Measurements from ENCODE around the gene CRACR2B. TPM values are rescaled to one million over a fixed set of nuclear protein-coding genes. Genes with fewer than 3 reads are reported as not detected.

Gene CRACR2B
- total and polyA plus RNA-seq, 2 of the 13 experiments (the other 11 are each of a cell fraction or from before 2014, with no cell fraction given) = 14.9 to 21.0 TPM

GRCh38 chr11:793556-793955 lies 34.2 kb upstream of the CRACR2B start (continued):
- TF ChIP-seq, protein P1, sequence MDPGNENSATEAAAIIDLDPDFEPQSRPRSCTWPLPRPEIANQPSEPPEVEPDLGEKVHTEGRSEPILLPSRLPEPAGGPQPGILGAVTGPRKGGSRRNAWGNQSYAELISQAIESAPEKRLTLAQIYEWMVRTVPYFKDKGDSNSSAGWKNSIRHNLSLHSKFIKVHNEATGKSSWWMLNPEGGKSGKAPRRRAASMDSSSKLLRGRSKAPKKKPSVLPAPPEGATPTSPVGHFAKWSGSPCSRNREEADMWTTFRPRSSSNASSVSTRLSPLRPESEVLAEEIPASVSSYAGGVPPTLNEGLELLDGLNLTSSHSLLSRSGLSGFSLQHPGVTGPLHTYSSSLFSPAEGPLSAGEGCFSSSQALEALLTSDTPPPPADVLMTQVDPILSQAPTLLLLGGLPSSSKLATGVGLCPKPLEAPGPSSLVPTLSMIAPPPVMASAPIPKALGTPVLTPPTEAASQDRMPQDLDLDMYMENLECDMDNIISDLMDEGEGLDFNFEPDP (CRISPR knock-in tag; conservative IDR thresholded peaks at IDR 0.05) = no peak
- TF ChIP-seq PAX8 (CRISPR knock-in tag; IDR thresholded peaks at IDR 0.05; ENCODE audit: borderline replicate concordance) = no peak
- TF ChIP-seq ELF3 (CRISPR knock-in tag; IDR thresholded peaks at IDR 0.05) = no peak
- TF ChIP-seq POGZ (CRISPR knock-in tag; IDR thresholded peaks at IDR 0.05) = no peak

GRCh38 chr11:794013-794765 lies 33.5 kb upstream of the CRACR2B start:
- peaks cover 5% of the 10 kb centered on the region for H3K4me1 ChIP-seq (ENCODE audit: insufficient read depth, low read length)
- FAIRE-seq (no peak), DNase-seq (ENCODE audit: low spot score) (no peak), ATAC-seq (no peak)
- no peak overlapping the region for H3K4me3 ChIP-seq (replicated peaks in 1 of 3; ENCODE audit: insufficient read depth in 1 of 3, low read depth in 2 of 3, low read length in 3 of 3)
- H4K20me1 ChIP-seq (ENCODE audit: insufficient read depth, low read length) = no peaks in the 10 kb centered on the region
- CTCF ChIA-PET (ENCODE audit: low intra/inter-chr PET ratio, low total read pairs) = no interaction called here
- H3K79me2 ChIP-seq (ENCODE audit: insufficient read depth, low read length) = peaks cover 4% of the 10 kb centered on the region
- no peak overlapping the region for H3K27ac ChIP-seq (ENCODE audit: extremely low read length, insufficient read depth, low read length)
- no peaks in the 10 kb centered on the region; a peak in 1 of 5 replicates for H3K36me3 ChIP-seq (replicated peaks in 1 of 2; ENCODE audit: control insufficient read depth in 1 of 2, insufficient read depth in 2 of 2, low read length in 2 of 2)
- POLR2A ChIA-PET = interaction anchor here (5.3 kb wide), 1 partner anchor 16 kb away, joined by 44 read pairs; the partner anchor contains the start of gene GATD1
- H3K9ac ChIP-seq (ENCODE audit: insufficient read depth, low read depth, low read length) = no peak overlapping the region
- in situ Hi-C loops (cut with HindIII; ENCODE audit: extremely low pct_ligation_motif_present, low pct_unique_long_range_greater_than_20kb) (no loop called here), intact Hi-C loops (cut with micrococcal nuclease; ENCODE audit: unreplicated experiment) (no loop called here)
- H3K27me3 ChIP-seq (ENCODE audit: control insufficient read depth in 1 of 2, insufficient read depth in 2 of 2, low read length in 2 of 2) = peaks cover 0 to 2% of the 10 kb centered on the region in 2 experiments; a peak in 2 of 5 replicates
- no peak overlapping the region for H2AFZ ChIP-seq (ENCODE audit: low read length)
- no peak overlapping the region for H3K4me2 ChIP-seq (ENCODE audit: low read depth, low read length)
- no peak for TF ChIP-seq ZNF234 (CRISPR knock-in tag; conservative IDR thresholded peaks at IDR 0.05)
- TF ChIP-seq ZBTB3 (CRISPR knock-in tag; IDR thresholded peaks at IDR 0.05; ENCODE audit: borderline replicate concordance, low read depth) = no peak
- TF ChIP-seq ZSCAN20 (CRISPR knock-in tag; IDR thresholded peaks at IDR 0.05; ENCODE audit: borderline replicate concordance) = no peak
- TF ChIP-seq SP140L (CRISPR knock-in tag; IDR thresholded peaks at IDR 0.05; ENCODE audit: borderline replicate concordance) = no peak
- no peak for TF ChIP-seq ZNF879 (CRISPR knock-in tag; IDR thresholded peaks at IDR 0.05)
- TF ChIP-seq ETS1 (CRISPR knock-in tag; IDR thresholded peaks at IDR 0.05) = no peak
- TF ChIP-seq CCAR2 (optimal IDR thresholded peaks at IDR 0.05; ENCODE audit: low read depth, low read length) = no peak
- TF ChIP-seq NFE2L2 (IDR thresholded peaks at IDR 0.05; ENCODE audit: low read length) = no peak
- no peak for TF ChIP-seq ZNF570 (CRISPR knock-in tag; IDR thresholded peaks at IDR 0.05; ENCODE audit: borderline replicate concordance)
- no peak for TF ChIP-seq ZFP36 (IDR thresholded peaks at IDR 0.05; ENCODE audit: borderline replicate concordance, low read depth, low read length, partially characterized antibody)
- no peak for TF ChIP-seq SAFB2 (CRISPR knock-in tag; IDR thresholded peaks at IDR 0.05; ENCODE audit: borderline replicate concordance, low read depth)
- no peak for TF ChIP-seq HDAC6 (IDR thresholded peaks at IDR 0.05; ENCODE audit: low read depth, low read length)
- TF ChIP-seq PRMT3 (CRISPR knock-in tag; IDR thresholded peaks at IDR 0.05; ENCODE audit: borderline replicate concordance, low read depth) = no peak
- TF ChIP-seq RFXANK (CRISPR knock-in tag; IDR thresholded peaks at IDR 0.05) = no peak
- TF ChIP-seq ZNF235 (CRISPR knock-in tag; IDR thresholded peaks at IDR 0.05; ENCODE audit: borderline replicate concordance) = no peak
- no peaks in the 10 kb centered on the region for H3K9me3 ChIP-seq (ENCODE audit: low read length)
- 99% methylated on average over 11 of the region's 31 CpGs for WGBS (ENCODE audit: low lambda C conversion rate)
- no TSS peak for BruUV-seq (replicated peaks)

Data from HepG2 (cell line).